ENCODE results near the gene PCDHB13. TPM values are rescaled to one million over a fixed set of nuclear protein-coding genes. Genes with fewer than 3 reads are reported as not detected.
"Not testable (repeated sequence)": the region's sequence is repeated elsewhere in the genome, so short reads cannot be mapped to it uniquely, and the experiment has no call there.

The PCDHB13 gene
- total RNA-seq (ENCODE audit: low replicate concordance) = 0.27 and 0.65 TPM in 2 replicates

GRCh38 chr5:141213656-141214339, at the start of gene PCDHB13:
TSS of gene PCDHB13 (plus strand) at chr5:141213919. CDS start at chr5:141214124, 205 bp downstream.
- DNase-seq (ENCODE audit: low read depth) = peak; percentile 9
- not testable (repeated sequence) for H3K4me3 ChIP-seq (ENCODE audit: low read depth, low read length)

- no peak within 1 kb of the TSS for H3K4me3 ChIP-seq (ENCODE audit: low read depth, low read length)
- peak; percentile 25 for DNase-seq (ENCODE audit: low read depth)
- TF ChIP-seq, protein P1, sequence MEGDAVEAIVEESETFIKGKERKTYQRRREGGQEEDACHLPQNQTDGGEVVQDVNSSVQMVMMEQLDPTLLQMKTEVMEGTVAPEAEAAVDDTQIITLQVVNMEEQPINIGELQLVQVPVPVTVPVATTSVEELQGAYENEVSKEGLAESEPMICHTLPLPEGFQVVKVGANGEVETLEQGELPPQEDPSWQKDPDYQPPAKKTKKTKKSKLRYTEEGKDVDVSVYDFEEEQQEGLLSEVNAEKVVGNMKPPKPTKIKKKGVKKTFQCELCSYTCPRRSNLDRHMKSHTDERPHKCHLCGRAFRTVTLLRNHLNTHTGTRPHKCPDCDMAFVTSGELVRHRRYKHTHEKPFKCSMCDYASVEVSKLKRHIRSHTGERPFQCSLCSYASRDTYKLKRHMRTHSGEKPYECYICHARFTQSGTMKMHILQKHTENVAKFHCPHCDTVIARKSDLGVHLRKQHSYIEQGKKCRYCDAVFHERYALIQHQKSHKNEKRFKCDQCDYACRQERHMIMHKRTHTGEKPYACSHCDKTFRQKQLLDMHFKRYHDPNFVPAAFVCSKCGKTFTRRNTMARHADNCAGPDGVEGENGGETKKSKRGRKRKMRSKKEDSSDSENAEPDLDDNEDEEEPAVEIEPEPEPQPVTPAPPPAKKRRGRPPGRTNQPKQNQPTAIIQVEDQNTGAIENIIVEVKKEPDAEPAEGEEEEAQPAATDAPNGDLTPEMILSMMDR (IDR thresholded peaks at IDR 0.05; ENCODE audit: insufficient read depth, low read length) = peak; percentile 40
These were observed 41.1 kb upstream of the PCDHB13 start, which contains the start of gene PCDHB7 for GRCh38 chr5:141172381-141173204. TSS of gene PCDHB7 (plus strand) at chr5:141172644. CDS start at chr5:141172836, 192 bp downstream.

GRCh38 chr5:141174291-141175104, 39.2 kb upstream of the PCDHB13 start:
- H3K4me3 ChIP-seq (ENCODE audit: low read depth, low read length); DNase-seq (ENCODE audit: low read depth): not testable (repeated sequence)

DNA sequence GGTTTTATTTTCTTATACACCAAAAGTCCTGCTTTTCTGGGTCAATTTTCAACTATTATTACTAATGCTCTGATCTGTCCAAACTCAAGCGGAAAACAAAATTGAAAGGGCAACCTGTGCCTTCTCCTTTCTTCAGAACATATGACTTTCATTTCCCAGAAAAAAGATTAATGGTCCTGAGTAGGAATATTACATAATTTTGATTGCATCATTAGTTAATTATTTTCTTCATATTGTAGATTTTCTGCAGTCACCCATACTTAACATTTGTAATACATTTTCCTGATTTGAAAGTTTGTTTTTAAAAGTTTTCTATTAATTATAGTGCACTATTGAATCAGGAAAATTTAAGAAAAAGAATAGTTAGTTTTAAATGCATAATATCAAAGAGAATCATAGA, 37.8 kb upstream of the PCDHB13 start:
- TF ChIP-seq, protein P1 (IDR thresholded peaks at IDR 0.05; ENCODE audit: insufficient read depth, low read length) = no peak

GRCh38 chr5:141177577-141178191, 36.0 kb upstream of the PCDHB13 start, which contains the start of gene PCDHB8:
TSS of gene PCDHB8 (plus strand) at chr5:141177790. CDS start at chr5:141178035, 245 bp downstream.
- DNase-seq (ENCODE audit: low read depth); H3K4me3 ChIP-seq (ENCODE audit: low read depth, low read length): not testable (repeated sequence)

More for the DNA sequence above, 37.8 kb upstream of the PCDHB13 start:
- DNase-seq (ENCODE audit: low read depth) = no peak
- no peak overlapping the region for H3K4me3 ChIP-seq (ENCODE audit: low read depth, low read length)

DNA sequence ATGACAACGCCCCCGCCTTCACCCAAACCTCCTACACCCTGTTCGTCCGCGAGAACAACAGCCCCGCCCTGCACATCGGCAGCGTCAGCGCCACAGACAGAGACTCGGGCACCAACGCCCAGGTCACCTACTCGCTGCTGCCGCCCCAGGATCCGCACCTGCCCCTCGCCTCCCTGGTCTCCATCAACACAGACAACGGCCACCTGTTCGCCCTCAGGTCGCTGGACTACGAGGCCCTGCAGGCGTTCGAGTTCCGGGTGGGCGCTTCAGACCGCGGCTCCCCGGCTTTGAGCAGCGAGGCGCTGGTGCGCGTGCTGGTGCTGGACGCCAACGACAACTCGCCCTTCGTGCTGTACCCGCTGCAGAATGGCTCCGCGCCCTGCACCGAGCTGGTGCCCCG, 34.3 kb upstream of the PCDHB13 start:
- H3K4me3 ChIP-seq (ENCODE audit: low read depth, low read length); DNase-seq (ENCODE audit: low read depth): not testable (repeated sequence)

GRCh38 chr5:141179876-141180275, 33.8 kb upstream of the PCDHB13 start:
- not testable (repeated sequence) for DNase-seq (ENCODE audit: low read depth); H3K4me3 ChIP-seq (ENCODE audit: low read depth, low read length)

GRCh38 chr5:141180313-141180712, 33.4 kb upstream of the PCDHB13 start:
- no peak overlapping the region for H3K4me3 ChIP-seq (ENCODE audit: low read depth, low read length)
- DNase-seq (ENCODE audit: low read depth) = no peak
- TF ChIP-seq, protein P1 (IDR thresholded peaks at IDR 0.05; ENCODE audit: insufficient read depth, low read length) = no peak

DNA sequence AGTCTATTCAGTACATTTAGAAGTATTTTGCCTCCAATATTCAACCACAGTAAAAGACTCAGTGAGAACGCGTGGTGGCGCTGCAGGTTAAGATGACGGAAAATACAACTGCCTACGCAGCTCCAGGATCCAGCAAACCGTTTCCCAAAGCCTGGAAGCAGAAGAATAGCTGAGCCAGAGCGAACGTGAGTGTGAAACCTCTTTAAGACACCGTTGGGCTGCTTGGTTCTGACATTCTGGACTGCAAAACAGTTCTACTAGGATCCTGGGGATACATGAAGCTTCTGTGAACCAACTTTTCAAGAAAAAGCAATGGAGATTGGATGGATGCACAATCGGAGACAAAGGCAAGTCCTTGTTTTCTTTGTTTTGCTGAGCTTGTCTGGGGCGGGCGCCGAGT, 31.5 kb upstream of the PCDHB13 start, which contains the start of gene PCDHB16:
Gene PCDHB16 (plus strand): TSS at position 140 of the 400 bp plus-strand sequence. CDS start 173 bp downstream, at position 313.
- peak; percentile 24 for DNase-seq (ENCODE audit: low read depth)
- peak within 1 kb of the TSS; percentile 9 for H3K4me3 ChIP-seq (ENCODE audit: low read depth, low read length)
- TF ChIP-seq, protein P1 (IDR thresholded peaks at IDR 0.05; ENCODE audit: insufficient read depth, low read length) = peak; percentile 20

GRCh38 chr5:141184117-141184855, 29.4 kb upstream of the PCDHB13 start:
- DNase-seq (ENCODE audit: low read depth); H3K4me3 ChIP-seq (ENCODE audit: low read depth, low read length): not testable (repeated sequence)

Data from fibroblast of the aortic adventitia (primary cell).